Thyroid gland (tissue), 4 donors: ENCODE measurements around the gene ADAMTS14. TPM values are rescaled to one million over a fixed set of nuclear protein-coding genes. Genes with fewer than 3 reads are reported as not detected.

Experiments
- DNase-seq, 2 donors: peaks; one replicate each; pipeline ENCODE4 v3.0.0-alpha.2; 2019
- H3K27ac ChIP-seq, 3 donors: fragments of 200-600 bp; sonication (generic); 1 replicate in 2 of 3; 2 replicates in 1 of 3; pipeline ENCODE4 v1.5.1; 2016 to 2019; ENCODE audit warnings: mild to moderate bottlenecking in 1 of 3, moderate library complexity in 1 of 3
- H3K27me3 ChIP-seq: fragments of 200-600 bp; sonication (generic); one replicate; pipeline ENCODE4 v1.5.1; 2019
- H3K36me3 ChIP-seq, 2 donors: fragments of 200-600 bp; sonication (generic); one replicate each; pipeline ENCODE4 v1.5.1; 2016 to 2019
- H3K4me1 ChIP-seq, 2 donors: fragments of 200-600 bp; sonication (generic); one replicate each; pipeline ENCODE4 v1.5.1; 2017 to 2019
- H3K4me3 ChIP-seq, 3 donors: fragments of 200-600 bp; sonication (generic); replicated peaks in 1 of 3; 1 replicate in 2 of 3; 2 replicates in 1 of 3; pipeline ENCODE4 v1.5.1; 2016; ENCODE audit warnings: mild to moderate bottlenecking in 1 of 3
- H3K9me3 ChIP-seq: fragments of 200-600 bp; sonication (generic); one replicate; pipeline ENCODE4 v1.5.1; 2017
- POLR2A ChIP-seq, 2 donors: fragments of 450-650 bp; IDR thresholded peaks; one replicate each; pipeline ENCODE4 v1.6.1; 2017; ENCODE audit warnings: antibody characterized with exemption in 2 of 2, mild to moderate bottlenecking in 2 of 2, moderate library complexity in 1 of 2
- WGBS, 2 donors: methylation state at CpG; one replicate each; pipeline ENCODE4 v1.1.5; 2017; 5-methylcytosine and 5-hydroxymethylcytosine counted together
- intact Hi-C: fragments of 100-400 bp; cut with DNase I; formaldehyde crosslinking; loops from one replicate; pipeline ENCODE4 v1.15.1; 2023
- total RNA-seq, 4 donors: library from RNA; depleted of rRNA; stranded (reverse); fragments of >200 nt; gene quantifications; one replicate each; pipeline ENCODE4 v1.2.3, GENCODE V29; 2016
- TF ChIP-seq, protein P1 (sequence below), 6 experiments: fragments of 200-600 bp in 3 of 6; fragments of 450-650 bp in 3 of 6; sonication (generic) in 3 of 6; IDR thresholded peaks; one replicate each; pipeline ENCODE4 v1.5.1; 2016 to 2019; ENCODE audit warnings: antibody characterized with exemption in 6 of 6, mild to moderate bottlenecking in 2 of 6, inconsistent platforms in 1 of 6, moderate library complexity in 1 of 6

Gene ADAMTS14
- total RNA-seq, 4 donors from 2014 or later, result not detected

- no peak for DNase-seq
- Histone ChIP-seq H3K4me1 (no peaks in the 10 kb centered on the region), H3K27me3 (no peaks in the 10 kb centered on the region), H3K27ac (no peak overlapping the region), H3K4me3 (no peak overlapping the region), H3K36me3 (no peaks in the 10 kb centered on the region), H3K9me3 (no peaks in the 10 kb centered on the region)
- 90 to 100% methylated on average over 1 of the region's 1 CpG for WGBS, 2 donors
- intact Hi-C loops, result no loop called here
- TF ChIP-seq POLR2A (IDR thresholded peaks at IDR 0.05), result no peak
- TF ChIP-seq, protein P1, sequence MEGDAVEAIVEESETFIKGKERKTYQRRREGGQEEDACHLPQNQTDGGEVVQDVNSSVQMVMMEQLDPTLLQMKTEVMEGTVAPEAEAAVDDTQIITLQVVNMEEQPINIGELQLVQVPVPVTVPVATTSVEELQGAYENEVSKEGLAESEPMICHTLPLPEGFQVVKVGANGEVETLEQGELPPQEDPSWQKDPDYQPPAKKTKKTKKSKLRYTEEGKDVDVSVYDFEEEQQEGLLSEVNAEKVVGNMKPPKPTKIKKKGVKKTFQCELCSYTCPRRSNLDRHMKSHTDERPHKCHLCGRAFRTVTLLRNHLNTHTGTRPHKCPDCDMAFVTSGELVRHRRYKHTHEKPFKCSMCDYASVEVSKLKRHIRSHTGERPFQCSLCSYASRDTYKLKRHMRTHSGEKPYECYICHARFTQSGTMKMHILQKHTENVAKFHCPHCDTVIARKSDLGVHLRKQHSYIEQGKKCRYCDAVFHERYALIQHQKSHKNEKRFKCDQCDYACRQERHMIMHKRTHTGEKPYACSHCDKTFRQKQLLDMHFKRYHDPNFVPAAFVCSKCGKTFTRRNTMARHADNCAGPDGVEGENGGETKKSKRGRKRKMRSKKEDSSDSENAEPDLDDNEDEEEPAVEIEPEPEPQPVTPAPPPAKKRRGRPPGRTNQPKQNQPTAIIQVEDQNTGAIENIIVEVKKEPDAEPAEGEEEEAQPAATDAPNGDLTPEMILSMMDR (IDR thresholded peaks at IDR 0.05), result no peak
These were observed 60.7 kb downstream of the ADAMTS14 start for GRCh38 chr10:70733051-70733450.

GRCh38 chr10:70735161-70735560 lies 62.9 kb downstream of the ADAMTS14 start:
- no peak overlapping the region for H3K27ac ChIP-seq
- 78 to 83% methylated on average over 3 of the region's 3 CpGs for WGBS, 2 donors
- no peaks in the 10 kb centered on the region for H3K9me3 ChIP-seq
- TF ChIP-seq, protein P1 (IDR thresholded peaks at IDR 0.05), result no peak
- no peak for TF ChIP-seq POLR2A (IDR thresholded peaks at IDR 0.05)
- H3K4me1 ChIP-seq, result no peaks in the 10 kb centered on the region
- intact Hi-C loops, result no loop called here
- no peak for DNase-seq
- H3K27me3 ChIP-seq, result no peaks in the 10 kb centered on the region
- H3K36me3 ChIP-seq, result no peaks in the 10 kb centered on the region
- no peak overlapping the region for H3K4me3 ChIP-seq

DNA sequence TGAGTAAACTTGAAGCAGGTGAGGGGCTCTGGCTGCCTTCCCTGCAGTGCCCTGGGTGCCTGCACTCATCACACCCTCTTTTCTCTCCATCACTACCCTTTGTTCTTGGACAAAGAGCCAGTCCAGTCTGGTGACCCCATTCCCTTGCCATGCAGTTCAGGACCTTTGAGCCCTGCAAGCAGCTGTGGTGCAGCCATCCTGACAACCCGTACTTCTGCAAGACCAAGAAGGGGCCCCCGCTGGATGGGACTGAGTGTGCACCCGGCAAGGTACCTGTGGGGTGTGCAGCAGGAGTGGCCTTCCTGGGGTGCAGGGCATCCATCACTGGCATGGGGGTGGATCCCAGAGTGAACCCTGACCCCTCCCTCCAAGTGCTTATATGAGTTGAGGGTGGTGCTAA lies 64.2 kb downstream of the ADAMTS14 start:
- intact Hi-C loops, result no loop called here
- no peaks in the 10 kb centered on the region for H3K36me3 ChIP-seq
- no peaks in the 10 kb centered on the region for H3K27me3 ChIP-seq
- no peak overlapping the region for H3K27ac ChIP-seq
- 100% methylated on average over 1 of the region's 3 CpGs; no CpG with 5 or more reads in 1 of the 2 donors for WGBS, 2 donors
- H3K4me3 ChIP-seq, result no peak overlapping the region
- TF ChIP-seq, protein P1 (IDR thresholded peaks at IDR 0.05), result no peak
- DNase-seq, result no peak
- H3K4me1 ChIP-seq, result no peaks in the 10 kb centered on the region
- no peaks in the 10 kb centered on the region for H3K9me3 ChIP-seq

DNA sequence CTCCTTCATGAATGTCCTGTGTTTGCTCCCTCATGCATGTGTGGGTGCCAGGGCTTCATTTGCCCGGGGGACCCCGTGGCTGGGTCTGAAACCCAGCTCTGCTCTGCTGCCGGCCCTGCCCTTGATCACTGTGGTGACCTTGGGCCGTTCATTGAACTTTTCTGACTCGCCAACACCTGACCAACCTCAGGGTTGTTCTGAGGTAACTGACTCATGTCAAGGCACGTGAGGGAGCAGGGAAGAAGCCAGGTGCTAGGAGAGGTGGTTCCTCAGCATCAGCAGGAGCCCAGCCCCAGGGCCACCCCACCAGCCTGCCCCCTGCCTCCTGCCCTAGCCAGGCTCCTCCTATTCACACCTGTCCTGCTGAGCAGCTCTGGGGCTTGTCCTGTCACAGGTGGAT lies 64.9 kb downstream of the ADAMTS14 start:
- Histone ChIP-seq H3K36me3 (no peaks in the 10 kb centered on the region), H3K27ac (no peak overlapping the region), H3K4me3 (no peak overlapping the region), H3K27me3 (no peaks in the 10 kb centered on the region), H3K9me3 (no peaks in the 10 kb centered on the region), H3K4me1 (no peaks in the 10 kb centered on the region)
- no peak for DNase-seq
- no peak for TF ChIP-seq POLR2A (IDR thresholded peaks at IDR 0.05)
- TF ChIP-seq, protein P1 (IDR thresholded peaks at IDR 0.05), result no peak
- intact Hi-C loops, result no loop called here
- 87 to 98% methylated on average over 6 of the region's 6 CpGs for WGBS, 2 donors

DNA sequence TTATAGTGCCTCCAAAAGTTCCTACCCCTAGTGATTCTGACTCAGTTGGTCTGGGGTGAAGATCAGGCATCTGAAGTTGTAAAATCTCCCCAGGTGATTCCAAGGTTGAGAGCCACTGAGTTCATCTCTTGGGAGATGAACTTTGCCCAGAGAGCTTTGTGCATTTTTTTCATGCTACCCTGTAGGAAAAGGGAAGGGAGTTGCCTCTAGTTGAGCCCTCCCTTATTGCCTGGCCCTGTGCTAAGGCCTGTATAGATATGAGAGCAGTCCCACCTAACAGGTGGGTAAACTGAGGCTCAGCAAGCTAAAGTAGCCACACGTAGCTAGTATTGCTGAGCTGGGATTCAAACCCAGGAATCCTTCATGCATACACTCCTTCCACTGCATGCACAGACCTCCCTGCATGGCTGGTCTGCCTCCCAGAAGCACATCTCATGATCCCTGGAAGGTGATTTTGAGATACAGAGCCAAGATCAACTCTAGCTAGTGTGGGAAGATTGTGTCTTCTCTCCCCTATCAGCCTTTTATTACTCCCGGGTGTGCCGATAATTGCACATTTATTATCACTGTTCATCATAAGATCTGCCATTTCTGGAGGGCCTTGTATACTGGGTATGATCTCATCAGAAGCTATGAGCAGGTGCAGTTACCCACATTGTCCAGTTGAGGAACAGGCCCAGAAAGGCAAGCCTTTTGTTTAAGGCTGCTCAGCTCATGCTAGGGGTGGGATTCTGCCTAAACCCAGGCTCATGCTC lies 65.9 kb downstream of the ADAMTS14 start:
- no peaks in the 10 kb centered on the region for H3K36me3 ChIP-seq
- no peaks in the 10 kb centered on the region for H3K9me3 ChIP-seq
- H3K27ac ChIP-seq, result no peak overlapping the region
- no peak overlapping the region for H3K4me3 ChIP-seq
- DNase-seq, result no peak
- H3K4me1 ChIP-seq, result peaks cover 0 to 5% of the 10 kb centered on the region in 2 donors
- 70 to 71% methylated on average over 3 of the region's 3 CpGs for WGBS, 2 donors
- TF ChIP-seq POLR2A (IDR thresholded peaks at IDR 0.05), result no peak
- TF ChIP-seq, protein P1 (IDR thresholded peaks at IDR 0.05), result no peak
- intact Hi-C loops, result no loop called here
- no peaks in the 10 kb centered on the region for H3K27me3 ChIP-seq
